ENCODE measurements around the gene WDR86.

DNA sequence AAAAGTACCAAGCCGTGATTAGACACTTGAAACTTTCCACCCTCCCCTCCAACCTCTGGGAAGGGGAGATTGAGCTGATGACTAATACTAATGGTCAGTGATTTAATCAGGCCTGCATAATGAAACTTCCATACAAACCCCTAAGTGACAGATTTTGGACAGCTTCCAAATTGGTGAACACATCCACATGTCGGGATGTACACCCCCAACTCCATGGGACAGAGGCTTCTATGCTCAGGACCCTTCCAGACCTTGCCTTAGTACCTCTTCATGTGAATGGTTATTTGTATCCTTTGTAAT lies 63.4 kb downstream of the WDR86 start:
- TF ChIP-seq POLR2AphosphoS5 (IDR thresholded peaks at IDR 0.05) (no peak), RAD21 (conservative IDR thresholded peaks at IDR 0.05) (no peak), EP300 (conservative IDR thresholded peaks at IDR 0.05; ENCODE audit: poor library complexity, severe bottlenecking) (no peak)
- TF ChIP-seq, protein P1, sequence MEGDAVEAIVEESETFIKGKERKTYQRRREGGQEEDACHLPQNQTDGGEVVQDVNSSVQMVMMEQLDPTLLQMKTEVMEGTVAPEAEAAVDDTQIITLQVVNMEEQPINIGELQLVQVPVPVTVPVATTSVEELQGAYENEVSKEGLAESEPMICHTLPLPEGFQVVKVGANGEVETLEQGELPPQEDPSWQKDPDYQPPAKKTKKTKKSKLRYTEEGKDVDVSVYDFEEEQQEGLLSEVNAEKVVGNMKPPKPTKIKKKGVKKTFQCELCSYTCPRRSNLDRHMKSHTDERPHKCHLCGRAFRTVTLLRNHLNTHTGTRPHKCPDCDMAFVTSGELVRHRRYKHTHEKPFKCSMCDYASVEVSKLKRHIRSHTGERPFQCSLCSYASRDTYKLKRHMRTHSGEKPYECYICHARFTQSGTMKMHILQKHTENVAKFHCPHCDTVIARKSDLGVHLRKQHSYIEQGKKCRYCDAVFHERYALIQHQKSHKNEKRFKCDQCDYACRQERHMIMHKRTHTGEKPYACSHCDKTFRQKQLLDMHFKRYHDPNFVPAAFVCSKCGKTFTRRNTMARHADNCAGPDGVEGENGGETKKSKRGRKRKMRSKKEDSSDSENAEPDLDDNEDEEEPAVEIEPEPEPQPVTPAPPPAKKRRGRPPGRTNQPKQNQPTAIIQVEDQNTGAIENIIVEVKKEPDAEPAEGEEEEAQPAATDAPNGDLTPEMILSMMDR (IDR thresholded peaks at IDR 0.05; ENCODE audit: poor library complexity, severe bottlenecking), result no peak

Measured in neural cell (in vitro differentiated cells).